Measurements from ENCODE around the gene OGFOD2.
"Not testable (repeated sequence)": the region's sequence is repeated elsewhere in the genome, so short reads cannot be mapped to it uniquely, and the experiment has no call there.

The OGFOD2 gene

DNA sequence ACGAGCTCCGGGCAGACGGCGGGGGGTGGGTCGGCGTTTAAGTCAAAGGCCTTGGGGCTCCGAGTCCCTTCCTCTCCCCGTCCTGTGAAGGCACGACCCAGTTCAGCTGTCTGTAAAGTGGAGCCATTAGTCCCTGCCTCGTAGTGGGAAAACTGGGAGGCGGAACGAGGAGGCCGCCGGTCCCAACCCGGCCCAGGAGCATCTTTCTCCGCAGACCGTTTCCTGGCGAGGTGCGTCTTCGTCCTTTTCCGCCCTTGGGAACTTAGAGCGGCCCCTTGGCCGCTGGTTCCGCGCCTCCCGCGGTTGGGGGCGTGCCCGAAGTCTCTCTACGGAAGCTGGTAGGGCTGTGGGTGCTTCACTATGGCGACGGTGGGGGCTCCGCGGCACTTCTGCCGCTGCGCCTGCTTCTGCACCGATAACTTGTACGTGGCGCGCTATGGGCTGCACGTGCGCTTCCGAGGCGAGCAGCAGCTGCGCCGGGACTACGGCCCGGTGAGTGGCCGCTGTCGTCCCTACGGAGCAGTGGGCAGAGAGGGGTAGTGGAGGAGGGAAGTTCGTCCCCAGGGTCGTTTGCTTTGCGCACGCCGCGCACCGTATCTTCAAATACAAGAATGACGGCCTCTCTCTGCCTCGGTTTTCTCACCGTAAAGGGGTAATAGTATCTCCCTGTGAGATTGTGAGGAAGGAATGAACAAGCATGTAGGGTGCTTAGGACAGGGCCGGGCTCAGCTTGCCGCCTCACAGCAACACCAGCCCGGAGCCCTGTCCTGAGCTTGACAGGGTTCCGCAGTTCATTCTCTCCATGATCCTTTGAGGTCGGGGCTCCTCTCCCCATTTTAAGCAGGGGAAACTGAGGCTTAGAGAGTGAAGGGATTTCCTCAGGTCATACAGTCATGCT, at the start of gene OGFOD2:
TSS of gene OGFOD2 (plus strand) at position 353 of the 898 bp plus-strand sequence. CDS start at position 361, 8 bp downstream.
- DNase-seq, result peak; percentile 91

DNA sequence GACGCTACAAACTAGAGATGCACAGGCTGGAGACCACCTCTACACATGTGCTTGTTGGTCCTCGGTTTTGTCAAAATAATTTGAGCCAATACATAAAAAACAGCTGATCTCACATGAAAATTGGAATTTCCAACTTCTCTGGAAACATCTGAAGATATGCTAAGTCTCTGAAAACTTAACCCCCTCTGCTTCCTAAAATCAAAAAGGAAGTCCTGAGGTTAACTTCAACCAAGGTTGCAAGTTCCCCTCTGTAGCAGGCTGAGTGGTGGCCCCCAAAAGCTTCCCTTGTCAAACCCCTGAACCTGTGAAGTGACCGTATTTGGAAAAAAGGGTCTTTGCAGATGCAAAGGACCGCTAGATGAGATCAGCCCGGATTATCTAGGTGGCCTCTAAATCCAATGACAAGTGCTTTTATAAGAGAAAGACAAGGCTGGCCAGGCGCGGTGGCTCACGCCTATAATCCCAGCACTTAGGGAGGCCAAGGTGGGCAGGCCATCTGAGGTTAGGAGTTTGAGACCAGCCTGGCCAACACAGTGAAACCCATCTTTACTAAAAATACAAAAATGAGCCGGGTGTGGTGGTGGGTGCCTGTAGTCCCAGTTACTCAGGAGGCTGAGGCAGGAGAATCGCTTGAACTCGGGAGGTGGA, 47.2 kb upstream of the OGFOD2 start:
- no peak for DNase-seq

DNA sequence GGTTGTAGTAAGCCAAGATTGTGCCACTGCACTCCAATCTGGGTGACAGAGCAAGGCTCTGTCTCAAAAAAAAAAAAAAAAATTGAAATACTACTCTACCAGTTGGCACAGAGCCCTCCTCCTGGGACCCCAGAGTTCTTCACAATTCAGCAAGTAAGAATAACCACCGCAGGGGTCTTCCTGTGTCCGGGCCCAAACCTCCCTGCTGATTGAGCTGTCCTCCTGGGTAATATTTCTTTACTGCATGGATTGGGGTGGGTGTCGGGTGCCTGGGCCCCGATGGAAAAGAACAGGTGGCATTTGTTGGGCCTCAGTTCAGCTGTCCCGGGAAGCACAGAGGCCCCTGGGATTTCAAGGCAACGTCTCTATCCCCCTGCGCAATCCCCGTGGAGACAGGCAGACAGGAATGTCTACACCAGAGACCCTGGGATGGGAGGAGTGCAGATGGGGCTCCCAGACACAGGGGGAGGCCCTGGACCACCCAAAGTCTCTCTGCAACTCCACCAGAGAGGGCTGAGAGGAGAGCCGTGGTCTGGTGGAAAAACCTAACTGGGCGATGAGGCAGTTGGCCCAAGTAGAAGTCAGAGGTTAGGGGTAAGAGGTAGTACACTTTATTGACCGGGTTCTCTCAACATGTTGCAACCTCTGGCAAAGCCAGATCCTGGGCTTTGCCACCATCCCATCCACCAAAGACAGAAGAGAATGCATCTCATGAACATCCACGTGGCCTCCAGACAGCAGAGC, 46.5 kb upstream of the OGFOD2 start:
- no peak for DNase-seq

DNA sequence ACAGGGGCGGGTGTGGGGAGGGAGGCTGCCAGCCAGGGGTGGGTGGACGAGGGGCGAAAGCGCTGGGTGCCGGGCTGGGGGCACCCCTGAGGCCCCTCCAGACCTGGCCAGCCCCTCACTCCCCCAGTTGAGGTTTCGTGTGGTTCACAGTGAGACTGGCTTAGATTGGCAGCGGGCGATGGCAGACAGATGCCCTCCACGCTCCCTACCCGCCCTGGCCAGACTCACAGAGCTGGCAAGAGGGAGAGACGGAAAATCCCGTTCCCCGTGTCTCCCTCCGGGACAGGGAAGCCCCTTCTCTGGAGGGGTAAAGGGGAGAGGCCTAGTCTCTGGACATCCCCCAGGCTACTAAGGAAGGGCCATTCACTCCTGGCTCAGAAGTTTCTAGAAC, 45.9 kb upstream of the OGFOD2 start:
- no peak for DNase-seq

DNA sequence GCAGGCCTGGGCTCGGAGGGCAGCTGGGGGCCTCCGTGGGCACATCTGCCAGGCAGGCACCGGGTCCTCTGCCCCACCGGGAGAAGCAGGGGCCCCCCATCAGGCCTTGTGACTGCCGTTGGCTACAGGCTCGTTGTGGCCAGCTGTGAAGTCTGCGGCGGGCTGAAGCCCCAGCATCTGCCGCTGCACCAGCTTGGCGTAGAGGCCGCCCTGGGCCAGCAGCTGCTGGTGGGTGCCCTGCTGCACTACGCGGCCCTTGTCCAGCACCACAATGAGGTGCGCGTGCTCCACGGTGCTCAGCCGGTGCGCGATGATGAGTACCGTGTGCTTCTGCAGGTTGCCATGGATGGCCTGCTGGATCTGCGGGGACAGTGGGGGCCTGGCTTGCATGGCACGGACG, 45.2 kb upstream of the OGFOD2 start:
- no peak for DNase-seq

DNA sequence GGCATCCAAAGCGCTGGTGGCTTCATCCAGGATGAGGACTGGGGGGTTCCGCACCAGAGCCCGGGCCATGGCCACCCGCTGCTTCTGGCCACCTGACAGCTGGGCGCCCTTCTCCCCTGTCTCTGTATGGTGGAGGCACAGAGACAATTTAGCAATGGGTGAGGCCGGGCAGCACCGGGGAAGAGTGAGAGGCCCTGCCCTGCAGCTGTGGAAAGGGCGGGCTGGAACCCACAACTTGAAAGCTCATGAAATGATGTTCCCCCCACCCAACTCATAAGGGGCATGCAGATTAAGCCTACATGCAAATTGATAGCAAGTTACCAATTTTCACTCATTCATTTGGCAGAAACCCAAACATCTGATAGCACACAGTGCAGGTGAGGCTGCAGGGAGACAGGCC, 42.8 kb upstream of the OGFOD2 start:
- DNase-seq, result no peak

DNA sequence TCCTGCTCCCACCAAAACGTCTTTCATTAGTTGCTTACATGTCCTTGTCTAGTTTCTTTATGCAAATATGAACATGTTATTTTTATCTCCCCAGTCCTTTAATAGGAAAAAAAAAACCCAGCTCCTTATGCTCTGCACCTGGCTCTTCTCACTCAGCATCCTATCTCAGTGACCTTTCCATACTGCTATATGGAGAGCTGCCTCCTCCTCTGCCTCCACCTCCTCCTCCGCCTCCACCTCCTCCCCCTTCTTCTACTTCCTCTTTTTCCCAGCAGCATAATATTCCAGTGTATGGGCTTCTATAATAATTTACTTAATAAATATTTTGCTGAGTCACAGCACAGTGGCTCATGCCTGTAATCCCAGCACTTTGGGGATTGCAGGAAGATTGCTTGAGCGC, 40.3 kb upstream of the OGFOD2 start:
- DNase-seq, result no peak

DNA sequence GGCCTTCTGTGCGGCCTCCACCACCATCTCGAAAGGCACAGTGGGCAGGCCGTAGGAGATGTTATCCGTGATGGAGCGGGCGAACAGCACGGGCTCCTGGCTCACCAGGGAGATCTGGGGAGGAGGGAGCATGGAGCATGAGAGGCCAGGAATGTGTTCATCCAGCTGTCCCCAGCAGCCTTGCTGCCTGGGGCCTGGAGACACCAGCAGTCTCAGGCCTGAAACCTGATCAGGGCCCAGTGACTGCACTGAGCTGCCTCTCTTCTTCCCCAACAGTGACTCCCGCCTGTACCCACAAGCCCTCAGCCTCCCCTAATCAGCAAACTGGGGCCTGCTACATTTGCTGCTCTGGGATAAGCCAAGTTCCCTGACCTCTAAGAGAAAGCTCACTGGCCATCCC, 39.7 kb upstream of the OGFOD2 start:
- no peak for DNase-seq

DNA sequence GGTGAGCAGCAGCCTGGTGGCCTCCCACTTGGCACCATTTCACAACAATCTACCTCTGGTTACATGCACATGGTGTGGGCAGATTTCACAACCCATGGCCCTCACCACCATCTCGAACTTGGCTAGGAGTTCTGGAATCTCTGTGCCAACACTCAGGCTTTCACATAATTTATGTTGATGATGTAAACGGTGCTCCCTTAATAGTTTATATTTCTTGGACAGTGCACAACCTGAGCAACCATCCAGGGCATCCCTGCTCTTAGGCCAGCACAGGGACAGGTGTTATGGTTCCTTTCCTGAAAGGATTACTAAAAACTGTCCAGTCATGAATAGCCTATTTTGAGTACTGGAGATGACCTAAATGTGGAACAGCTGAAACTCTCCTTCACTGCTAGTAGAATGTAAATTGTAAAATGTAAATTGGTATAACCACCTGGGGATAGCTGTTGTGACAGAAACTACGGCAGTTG, 37.4 kb upstream of the OGFOD2 start:
- DNase-seq, result no peak

DNA sequence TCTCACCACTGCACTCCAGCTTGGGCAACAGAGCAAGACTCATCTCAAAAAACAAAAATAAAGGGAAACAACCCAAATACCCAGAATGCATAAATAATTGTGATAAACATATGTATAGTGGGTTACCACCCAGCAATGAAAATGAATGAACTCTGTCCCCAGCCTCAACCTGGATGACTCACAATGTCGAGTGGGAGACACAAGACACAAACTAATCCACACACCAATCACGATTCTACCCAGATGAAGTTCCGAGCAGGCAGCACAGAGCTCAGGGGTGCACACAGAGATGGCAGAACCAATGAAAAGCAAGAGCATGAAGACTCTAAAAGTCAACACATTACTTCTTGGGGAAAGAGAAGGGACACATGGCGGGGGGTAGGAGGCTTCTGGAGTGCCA, 35.9 kb upstream of the OGFOD2 start:
- no peak for DNase-seq

DNA sequence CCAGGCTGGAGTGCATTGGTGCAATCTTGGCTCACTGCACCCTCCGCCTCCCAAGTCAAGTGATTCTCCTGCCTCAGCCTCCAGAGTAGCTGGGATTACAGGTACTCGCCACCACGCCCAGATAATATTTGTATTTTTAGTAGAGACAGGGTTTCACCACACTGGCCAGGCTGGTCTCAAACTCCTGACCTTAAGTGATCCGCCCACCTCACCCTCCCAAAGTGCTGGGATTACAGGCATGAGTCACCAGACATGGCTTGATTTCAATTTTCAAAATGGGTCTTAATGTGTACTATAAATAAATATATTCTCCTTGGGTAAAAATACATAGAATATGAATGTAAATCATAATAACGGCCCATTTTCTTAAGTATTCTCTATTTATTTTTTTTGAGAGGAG, 33.7 kb upstream of the OGFOD2 start:
- DNase-seq, result not testable (repeated sequence)

DNA sequence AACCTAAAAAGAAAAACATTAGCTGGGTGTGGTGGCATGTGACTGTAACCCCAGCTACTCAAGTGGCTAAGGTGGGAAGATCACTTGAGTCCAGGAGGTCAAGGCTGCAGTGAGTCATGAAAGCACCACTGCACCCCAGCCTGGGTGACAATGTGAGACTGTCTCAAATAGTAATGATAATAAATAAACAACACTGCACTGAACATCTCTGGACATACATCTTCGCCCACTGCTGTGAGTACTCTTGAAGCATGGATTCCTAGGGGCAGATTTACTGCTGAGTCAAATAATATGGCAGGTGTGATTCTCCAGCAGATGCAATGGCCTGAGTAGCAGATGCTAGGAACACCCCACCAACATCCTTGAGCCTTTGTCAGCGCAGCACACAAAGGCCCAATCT, 32.4 kb upstream of the OGFOD2 start:
- no peak for DNase-seq

DNA sequence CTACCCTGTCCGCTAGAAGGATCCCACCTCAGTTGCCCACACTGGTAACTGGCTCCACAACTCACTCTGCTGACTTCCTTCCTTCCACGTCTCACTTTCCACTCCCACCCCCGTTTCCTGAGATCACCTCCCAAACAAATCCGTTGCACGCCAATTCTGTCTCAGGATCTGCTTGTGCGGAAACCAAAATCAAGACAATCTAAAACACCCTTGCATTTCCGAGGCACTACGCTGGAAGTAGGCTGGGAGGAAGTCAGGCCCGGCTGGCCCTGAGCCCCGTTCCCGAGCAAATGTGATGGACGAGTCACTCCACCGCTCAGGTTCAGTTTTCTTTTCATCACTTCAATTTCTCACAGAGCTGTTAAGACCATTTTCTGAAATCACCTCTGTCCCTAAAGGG, 31.8 kb upstream of the OGFOD2 start:
- DNase-seq, result no peak

DNA sequence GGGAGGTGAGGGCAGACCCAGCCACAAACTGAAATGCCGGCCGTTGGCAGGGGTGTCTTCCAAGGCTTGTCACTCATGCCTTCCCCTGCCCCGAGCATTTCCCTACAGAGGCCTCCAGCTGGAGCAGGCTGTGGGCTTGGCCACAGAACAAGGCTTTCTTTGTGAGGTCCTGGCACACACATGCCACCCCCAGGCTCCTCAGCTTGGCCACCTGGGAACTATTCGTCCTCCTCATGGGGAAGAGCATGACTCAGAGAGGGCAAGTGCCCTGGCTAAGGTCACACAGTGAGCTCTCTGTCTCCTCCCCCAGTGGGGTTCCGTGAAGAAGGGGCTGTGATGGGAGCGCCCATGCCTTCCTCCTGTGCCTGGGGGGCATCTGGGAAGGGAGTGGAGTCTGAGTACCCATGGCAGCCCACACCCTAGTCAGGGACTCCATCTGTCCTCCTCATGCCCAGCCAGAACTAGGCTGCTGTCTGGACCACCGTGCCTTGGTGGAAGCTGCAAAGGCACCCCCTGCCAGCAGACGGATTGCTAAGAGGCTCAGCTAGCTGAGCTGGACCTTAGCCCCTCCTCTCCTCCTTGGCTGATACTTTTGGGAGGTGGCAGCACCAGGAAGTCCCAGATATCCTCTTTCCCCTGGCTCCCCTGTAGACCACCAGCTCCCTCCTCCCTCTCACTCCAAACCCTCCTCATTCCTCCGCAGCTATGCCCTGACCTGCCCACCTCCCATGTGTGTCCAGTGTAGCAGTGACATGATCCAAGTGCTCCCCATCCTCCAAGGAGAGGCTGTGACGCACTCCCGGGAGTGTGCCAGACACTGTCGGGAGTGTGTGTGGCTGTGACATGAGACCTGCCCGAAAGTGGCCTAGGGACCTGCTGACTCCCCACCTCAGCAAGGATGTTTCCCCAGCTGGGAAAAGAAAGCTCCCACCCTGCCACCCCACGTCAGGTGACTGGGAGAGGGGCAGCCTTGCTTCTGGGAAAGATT, 30.1 kb upstream of the OGFOD2 start:
- no peak for DNase-seq

DNA sequence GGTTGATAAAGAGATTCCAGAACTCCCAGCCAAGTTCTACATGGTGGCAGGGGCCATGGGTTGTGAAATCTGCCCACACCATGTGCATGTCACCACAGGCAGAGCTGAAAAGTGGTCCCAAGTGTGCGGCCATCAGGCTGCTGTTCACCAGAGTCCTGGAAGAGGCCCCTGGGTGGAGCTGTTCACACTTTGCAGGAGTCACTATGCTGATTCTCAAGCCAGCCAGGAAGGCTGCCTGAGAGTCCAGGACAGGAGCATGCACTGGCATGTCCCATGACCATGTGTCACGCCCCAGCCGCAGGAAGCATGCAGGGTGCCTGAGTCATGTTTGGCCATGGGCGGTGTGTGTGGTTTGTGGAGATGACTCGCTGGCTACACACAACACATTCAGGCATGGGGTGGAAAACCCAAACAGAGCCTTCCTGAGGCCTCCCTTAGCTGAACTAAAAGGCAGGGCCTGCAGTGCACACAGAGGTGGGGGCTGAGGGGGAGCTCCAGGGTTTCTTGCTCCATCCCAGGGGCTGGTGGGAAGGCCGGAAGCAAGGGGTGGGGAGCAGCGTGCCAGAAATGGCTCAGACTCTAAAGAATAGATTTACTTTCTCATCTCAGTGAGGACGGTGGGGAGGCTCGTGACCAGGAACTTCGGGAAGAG, 28.2 kb upstream of the OGFOD2 start:
- DNase-seq, result peak; percentile 41

DNA sequence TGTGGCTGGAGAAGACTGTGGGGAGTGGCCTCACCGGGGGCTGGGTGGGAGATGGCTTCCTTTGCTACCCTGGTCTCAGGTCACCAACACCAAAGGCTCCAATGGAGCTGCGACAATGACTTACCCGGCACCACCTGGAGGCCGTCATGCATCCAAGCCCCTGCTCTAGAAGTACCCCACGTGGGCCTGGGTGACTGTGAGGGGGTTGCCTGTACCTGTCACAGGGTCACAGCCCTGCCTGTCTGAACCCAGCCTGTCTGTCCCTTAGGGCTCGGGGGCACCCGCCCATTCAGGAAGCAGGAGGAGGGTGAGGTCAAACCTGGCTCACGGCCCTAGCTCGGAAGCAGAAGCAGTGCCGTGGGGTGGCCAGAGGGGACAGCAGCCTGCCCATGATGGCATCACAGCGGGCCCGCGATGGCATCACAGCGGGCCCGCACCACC, 27.7 kb upstream of the OGFOD2 start:
- no peak for DNase-seq

DNA sequence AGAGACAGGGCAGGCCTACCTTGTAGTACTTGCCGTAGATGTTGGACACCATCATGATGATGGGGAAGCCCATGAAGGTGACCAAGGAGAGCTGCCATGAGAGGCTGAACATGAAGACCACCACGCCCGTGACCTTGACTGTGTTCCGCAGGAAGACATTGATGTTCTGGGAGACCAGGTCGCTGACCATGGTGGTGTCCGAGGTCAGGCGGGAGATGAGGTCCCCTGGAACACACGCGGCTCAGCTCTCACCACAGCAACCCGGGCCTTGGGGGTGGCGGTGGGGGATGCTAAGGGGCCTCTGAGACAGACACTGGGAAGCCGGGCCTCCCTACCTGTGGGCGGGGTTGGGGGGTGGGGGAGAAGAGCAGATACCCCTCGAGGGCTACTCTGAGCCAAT, 26.4 kb upstream of the OGFOD2 start:
- DNase-seq, result no peak

DNA sequence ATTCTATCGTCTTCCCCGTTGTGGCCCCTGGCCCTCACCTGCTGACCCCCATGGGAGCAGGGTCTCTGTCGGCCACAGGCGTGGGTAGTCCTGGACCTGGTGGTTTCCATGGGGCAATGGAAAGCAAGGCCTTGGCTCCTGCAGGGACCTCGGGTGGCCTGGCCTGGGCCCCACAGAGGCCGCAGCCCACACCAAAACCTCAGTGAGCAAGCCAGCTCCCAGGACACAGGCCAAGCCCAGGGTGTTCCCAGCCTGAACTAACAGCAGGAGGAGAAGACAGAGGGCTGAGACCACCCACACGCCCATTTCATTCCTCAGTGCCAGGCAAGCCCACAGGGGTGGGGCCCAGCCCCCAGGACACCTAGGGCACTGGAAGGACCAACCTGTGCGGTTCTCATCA, 25.6 kb upstream of the OGFOD2 start:
- no peak for DNase-seq

DNA sequence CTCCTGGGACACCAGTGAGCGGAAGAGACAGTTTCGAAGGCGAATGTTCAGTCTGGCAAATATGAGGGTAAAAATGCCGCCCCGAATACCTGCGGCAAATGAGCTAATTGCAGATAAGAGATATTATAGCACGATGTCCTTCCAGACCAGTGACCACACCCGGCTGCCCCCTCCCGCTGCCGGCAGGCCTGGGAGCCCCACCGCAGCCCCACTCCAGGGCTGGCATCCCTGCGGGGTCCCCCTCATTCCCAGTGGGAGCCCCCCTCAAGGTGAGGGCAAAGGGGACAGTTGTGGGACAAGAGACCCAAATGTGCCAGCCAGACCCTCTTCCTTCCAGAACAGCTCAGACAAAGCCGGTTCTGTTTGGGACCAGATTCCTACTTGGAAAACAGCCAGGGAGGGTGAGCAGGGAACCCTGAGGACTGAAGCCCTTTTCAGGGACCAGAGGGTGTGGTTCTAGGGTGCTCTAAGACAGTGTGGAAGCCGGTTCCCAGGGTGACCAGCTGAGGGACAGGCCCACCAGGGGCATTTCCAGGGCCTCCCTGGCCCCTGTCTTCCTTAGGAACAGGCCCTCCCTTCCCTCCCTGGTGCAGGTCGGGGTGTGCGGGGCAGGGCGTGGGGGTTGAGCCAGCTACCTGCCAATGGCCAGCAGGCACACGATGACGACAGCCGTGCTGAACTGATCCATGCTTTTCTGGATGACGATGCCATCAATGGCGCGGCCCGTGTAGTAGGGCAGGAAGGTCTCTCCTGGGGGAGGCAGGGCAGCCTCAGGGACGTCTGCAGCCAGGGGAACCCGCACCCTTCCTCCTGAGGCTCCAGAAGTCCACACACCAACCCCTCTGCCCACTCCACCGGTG, 25.0 kb upstream of the OGFOD2 start:
- no peak for DNase-seq

DNA sequence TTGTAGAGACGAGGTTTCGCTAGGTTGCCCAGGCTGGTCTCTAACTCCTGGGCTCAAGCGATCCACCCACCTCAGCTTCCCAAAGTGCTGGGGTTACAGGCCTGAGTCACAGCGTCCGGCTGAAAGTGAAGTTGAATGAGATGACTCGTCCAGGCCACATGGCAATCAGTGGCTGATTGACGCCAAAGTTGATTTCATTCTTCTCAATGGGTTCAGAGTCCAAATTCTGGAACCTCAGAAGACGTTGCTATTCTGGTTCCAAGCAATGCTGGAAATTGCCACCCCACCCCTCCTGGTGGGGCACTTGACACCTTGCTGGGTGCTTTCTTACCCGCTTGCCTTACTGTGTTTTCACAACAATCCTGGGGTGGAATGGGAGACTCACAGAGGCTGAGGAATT, 23.6 kb upstream of the OGFOD2 start:
- no peak for DNase-seq

All from activated CD4-positive, alpha-beta T cell treated with anti-CD3 and anti-CD28 coated beads, Interleukin-2, amount 50 U/mL, for 1 hour (primary cell).